Panc1 (cell line): Measurements from ENCODE around the gene SNX10. TPM values are rescaled to one million over a fixed set of nuclear protein-coding genes. Genes with fewer than 3 reads are reported as not detected.

ENCODE experiments used
- ATAC-seq: fragments of 200-7000 bp; cut with Tn5 transposase; 2 replicates; pipeline ENCODE4 v1.9.1; 2020; ENCODE audit warnings: mild to moderate bottlenecking, moderate library complexity
- BruUV-seq: library from RNA; stranded (reverse); fragments of 400-500 nt; replicated peaks from 2 replicates; lab custom pipeline; 2021; lab: Mats Ljungman, UMichigan
- CTCF ChIA-PET: fragments of 300-600 bp; sonication (Branson Sonifier 250); formaldehyde crosslinking; loops from one replicate; lab custom pipeline; 2022; ENCODE audit warnings: antibody characterized with exemption; lab: Charles Lee
- POLR2A ChIA-PET: fragments of 300-600 bp; sonication (Branson Sonifier 250); formaldehyde crosslinking; loops from one replicate; lab custom pipeline; 2022; ENCODE audit warnings: antibody characterized with exemption; lab: Charles Lee
- DNase-seq: peaks from one replicate; pipeline ENCODE4 v3.0.0-alpha.2; 2010; ENCODE audit warnings: low read depth, low spot score
- H3K27ac ChIP-seq: 2 replicates; pipeline ENCODE4 v1.5.1; 2011; ENCODE audit warnings: mild to moderate bottlenecking, low read length, inconsistent platforms
- H3K27me3 ChIP-seq: fragments of 200-500 bp; sonication (Bioruptor generic); 2 replicates; pipeline ENCODE4 v1.6.0; 2014; ENCODE audit warnings: low read length, inconsistent platforms; ENCODE audit not compliant: control insufficient read depth, insufficient read depth
- H3K36me3 ChIP-seq: fragments of 200-500 bp; sonication (Bioruptor generic); 2 replicates; pipeline ENCODE4 v1.5.1; 2014; ENCODE audit warnings: inconsistent platforms, mild to moderate bottlenecking, low read length, moderate library complexity; ENCODE audit not compliant: control insufficient read depth, insufficient read depth
- H3K4me1 ChIP-seq: 2 replicates; pipeline ENCODE4 v1.5.1; 2011; ENCODE audit warnings: inconsistent platforms, mild to moderate bottlenecking, low read length, moderate library complexity; ENCODE audit not compliant: control insufficient read depth, insufficient read depth
- H3K4me3 ChIP-seq, 2 experiments: 2 replicates each; pipeline ENCODE4 v1.5.1; 2011 to 2012; ENCODE audit warnings: low read depth in 2 of 2, low read length in 2 of 2, mild to moderate bottlenecking in 2 of 2, inconsistent platforms in 1 of 2, moderate library complexity in 1 of 2
- H3K9me3 ChIP-seq: fragments of 200-500 bp; sonication (Bioruptor generic); 2 replicates; pipeline ENCODE4 v1.5.1; 2014; ENCODE audit warnings: low read depth, mild to moderate bottlenecking, inconsistent platforms, low read length, moderate library complexity; ENCODE audit not compliant: control insufficient read depth, insufficient read depth
- CTCF ChIP-seq: fragments of 450-650 bp; IDR thresholded peaks from 2 replicates; pipeline ENCODE4 v1.5.1; 2017; ENCODE audit warnings: mild to moderate bottlenecking
- POLR2AphosphoS5 ChIP-seq: IDR thresholded peaks from 2 replicates; pipeline ENCODE4 v1.6.1; 2012; ENCODE audit warnings: mild to moderate bottlenecking, low read depth, low read length, moderate library complexity
- REST ChIP-seq, 2 experiments: IDR thresholded peaks; 2 replicates each; pipeline ENCODE4 v1.6.1; 2011 to 2012; ENCODE audit warnings: low read depth in 2 of 2, control low read depth in 1 of 2, low read length in 1 of 2, mild to moderate bottlenecking in 1 of 2, moderate library complexity in 1 of 2; ENCODE audit not compliant: insufficient read depth in 1 of 2
- SIN3A ChIP-seq: IDR thresholded peaks from 2 replicates; pipeline ENCODE4 v1.6.1; 2012; ENCODE audit warnings: low read depth, mild to moderate bottlenecking, low read length, moderate library complexity, borderline replicate concordance; ENCODE audit not compliant: insufficient read depth
- TCF7L2 ChIP-seq: IDR thresholded peaks from 2 replicates; pipeline ENCODE4 v1.6.1; 2011; ENCODE audit warnings: mild to moderate bottlenecking, low read depth, low read length, inconsistent platforms
- in situ Hi-C: cut with HindIII; loops from 2 replicates; pipeline ENCODE4 v1.10.0; 2016; ENCODE audit warnings: low sequenced_read_pairs, low pct_unique_long_range_greater_than_20kb
- intact Hi-C: fragments of 100-400 bp; cut with micrococcal nuclease; formaldehyde crosslinking; loops from one replicate; pipeline ENCODE4 v1.10.0; 2022; ENCODE audit not compliant: unreplicated experiment
- total RNA-seq: library from RNA; stranded (reverse); gene quantifications from one replicate; pipeline ENCODE4 v1.2.1, GENCODE V29; 2021; ENCODE audit not compliant: unreplicated experiment

SNX10 gene
- total RNA-seq, 1 experiment from 2014 or later, result 21.8 TPM

GRCh38 chr7:26319636-26320035, 28.0 kb downstream of the SNX10 start:
- H3K27ac ChIP-seq, result no peak overlapping the region

GRCh38 chr7:26320878-26321277, 29.2 kb downstream of the SNX10 start:
- Histone ChIP-seq H3K4me1 (no peaks in the 10 kb centered on the region), H3K4me3 (no peak overlapping the region), H3K27ac (no peak overlapping the region), H3K36me3 (no peaks in the 10 kb centered on the region), H3K9me3 (no peaks in the 10 kb centered on the region), H3K27me3 (no peaks in the 10 kb centered on the region)
- no TSS peak for BruUV-seq
- intact Hi-C loops, result no loop called here
- no peak for ATAC-seq
- POLR2A ChIA-PET, result no interaction called here
- in situ Hi-C loops, result no loop called here
- TF ChIP-seq REST (IDR thresholded peaks at IDR 0.05; ENCODE audit: insufficient read depth in 1 of 2, low read depth in 2 of 2, low read length in 1 of 2) (no peak), TCF7L2 (no peak), POLR2AphosphoS5 (no peak), CTCF (no peak), SIN3A (no peak)
- DNase-seq, result no peak
- CTCF ChIA-PET, result no interaction called here

More at GRCh38 chr7:26319636-26320035, 28.0 kb downstream of the SNX10 start:
- Histone ChIP-seq H3K9me3 (no peaks in the 10 kb centered on the region), H3K4me1 (no peaks in the 10 kb centered on the region), H3K36me3 (no peaks in the 10 kb centered on the region), H3K27me3 (no peaks in the 10 kb centered on the region), H3K4me3 (no peak overlapping the region)
- CTCF ChIA-PET, result no interaction called here
- POLR2A ChIA-PET, result no interaction called here
- in situ Hi-C loops, result no loop called here
- no TSS peak for BruUV-seq
- TF ChIP-seq POLR2AphosphoS5 (no peak), CTCF (no peak), TCF7L2 (no peak), SIN3A (no peak), REST (IDR thresholded peaks at IDR 0.05; ENCODE audit: insufficient read depth in 1 of 2, low read depth in 2 of 2, low read length in 1 of 2) (no peak)
- intact Hi-C loops, result no loop called here
- DNase-seq (no peak), ATAC-seq (no peak)
